HUES6 (cell line): Measurements from ENCODE around the gene KRTAP4-12.
"Not testable (repeated sequence)": the region's sequence is repeated elsewhere in the genome, so short reads cannot be mapped to it uniquely, and the experiment has no call there.

Experiments
- H3K27ac ChIP-seq: 2 replicates; pipeline ENCODE4 v1.7.0; 2013; ENCODE audit warnings: low read depth, mild to moderate bottlenecking, low read length, inconsistent platforms
- H3K27me3 ChIP-seq: 2 replicates; pipeline ENCODE4 v1.6.1; 2013; ENCODE audit warnings: low read length; ENCODE audit not compliant: control insufficient read depth, insufficient read depth
- H3K36me3 ChIP-seq: 2 replicates; pipeline ENCODE4 v1.6.1; 2013; ENCODE audit warnings: low read length; ENCODE audit not compliant: control insufficient read depth, insufficient read depth
- H3K4me1 ChIP-seq: 2 replicates; pipeline ENCODE4 v1.6.1; 2013; ENCODE audit warnings: low read length; ENCODE audit not compliant: control insufficient read depth, insufficient read depth
- H3K4me3 ChIP-seq: 2 replicates; pipeline ENCODE4 v1.5.1; 2013; ENCODE audit warnings: low read depth, low read length
- H3K9ac ChIP-seq: one replicate; pipeline ENCODE4 v1.6.1; 2013; ENCODE audit warnings: mild to moderate bottlenecking, low read length
- H3K9me3 ChIP-seq: 2 replicates; pipeline ENCODE4 v1.6.1; 2013; ENCODE audit warnings: low read depth, low read length; ENCODE audit not compliant: control insufficient read depth, insufficient read depth

The KRTAP4-12 gene

GRCh38 chr17:41123991-41124371, at the start of gene KRTAP4-12:
TSS of gene KRTAP4-12 (minus strand) at chr17:41124182. CDS start at chr17:41124122, 60 bp downstream.
- not testable (repeated sequence) for H3K27me3 ChIP-seq, H3K36me3 ChIP-seq, H3K27ac ChIP-seq

GRCh38 chr17:41171886-41172285, 47.9 kb upstream of the KRTAP4-12 start:
- no peaks in the 10 kb centered on the region for H3K9me3 ChIP-seq
- H3K9ac ChIP-seq = no peak overlapping the region
- H3K4me1 ChIP-seq = no peaks in the 10 kb centered on the region; the same call in 1 of the 2 replicates
- no peaks in the 10 kb centered on the region for H3K27me3 ChIP-seq
- H3K4me3 ChIP-seq = no peak overlapping the region
- H3K36me3 ChIP-seq = no peaks in the 10 kb centered on the region
- no peak overlapping the region for H3K27ac ChIP-seq

More at GRCh38 chr17:41123991-41124371, at the start of gene KRTAP4-12:
- not testable (repeated sequence) for H3K9ac ChIP-seq, H3K9me3 ChIP-seq, H3K4me1 ChIP-seq, H3K4me3 ChIP-seq

GRCh38 chr17:41168121-41168520, 44.1 kb upstream of the KRTAP4-12 start, which contains the start of gene KRTAP4-3:
TSS of gene KRTAP4-3 (minus strand) at chr17:41168221. CDS start at chr17:41168172, 49 bp downstream.
- H3K27ac ChIP-seq = no peak within 1 kb of the TSS

GRCh38 chr17:41167561-41167960, 43.6 kb upstream of the KRTAP4-12 start:
- Histone ChIP-seq H3K4me1 (no peaks in the 10 kb centered on the region; the same call in 1 of the 2 replicates), H3K9ac (no peak overlapping the region), H3K4me3 (no peak overlapping the region), H3K36me3 (no peaks in the 10 kb centered on the region), H3K27ac (no peak overlapping the region), H3K9me3 (no peaks in the 10 kb centered on the region), H3K27me3 (no peaks in the 10 kb centered on the region)

More at GRCh38 chr17:41168121-41168520, 44.1 kb upstream of the KRTAP4-12 start, which contains the start of gene KRTAP4-3:
- H3K27me3 ChIP-seq = no peaks in the 10 kb centered on the region
- no peaks in the 10 kb centered on the region; the same call in 1 of the 2 replicates for H3K4me1 ChIP-seq
- H3K4me3 ChIP-seq = no peak within 1 kb of the TSS
- H3K9ac ChIP-seq = no peak within 1 kb of the TSS
- no peaks in the 10 kb centered on the region for H3K9me3 ChIP-seq
- H3K36me3 ChIP-seq = no peaks in the 10 kb centered on the region

- Histone ChIP-seq H3K4me1 (no peaks in the 10 kb centered on the region; the same call in 1 of the 2 replicates), H3K9me3 (no peaks in the 10 kb centered on the region), H3K27ac (no peak overlapping the region), H3K36me3 (no peaks in the 10 kb centered on the region), H3K4me3 (no peak overlapping the region), H3K27me3 (no peaks in the 10 kb centered on the region; the same call in 1 of the 2 replicates), H3K9ac (no peak overlapping the region)
These were observed 39.8 kb upstream of the KRTAP4-12 start for GRCh38 chr17:41163828-41164227.

GRCh38 chr17:41160648-41161047, 36.7 kb upstream of the KRTAP4-12 start, which contains the start of gene KRTAP4-4:
TSS of gene KRTAP4-4 (minus strand) at chr17:41160748. CDS start at chr17:41160691, 57 bp downstream.
- no peaks in the 10 kb centered on the region for H3K36me3 ChIP-seq

GRCh38 chr17:41160190-41160589, 36.2 kb upstream of the KRTAP4-12 start:
- not testable (repeated sequence) for H3K4me1 ChIP-seq, H3K9ac ChIP-seq, H3K4me3 ChIP-seq, H3K9me3 ChIP-seq, H3K27ac ChIP-seq, H3K27me3 ChIP-seq, H3K36me3 ChIP-seq

More at GRCh38 chr17:41160648-41161047, 36.7 kb upstream of the KRTAP4-12 start, which contains the start of gene KRTAP4-4:
- H3K27me3 ChIP-seq = no peaks in the 10 kb centered on the region; the same call in 1 of the 2 replicates
- H3K9me3 ChIP-seq = no peaks in the 10 kb centered on the region
- no peak within 1 kb of the TSS for H3K9ac ChIP-seq
- H3K4me3 ChIP-seq = no peak within 1 kb of the TSS
- no peak within 1 kb of the TSS for H3K27ac ChIP-seq
- no peaks in the 10 kb centered on the region for H3K4me1 ChIP-seq

- Histone ChIP-seq H3K4me1 (no peaks in the 10 kb centered on the region), H3K27me3 (no peaks in the 10 kb centered on the region), H3K36me3 (no peaks in the 10 kb centered on the region), H3K27ac (no peak overlapping the region), H3K9ac (no peak overlapping the region), H3K4me3 (no peak overlapping the region), H3K9me3 (no peaks in the 10 kb centered on the region)
These were observed 29.9 kb upstream of the KRTAP4-12 start for GRCh38 chr17:41153856-41154255.

GRCh38 chr17:41151525-41151924, 27.5 kb upstream of the KRTAP4-12 start:
- no peaks in the 10 kb centered on the region for H3K36me3 ChIP-seq
- H3K9ac ChIP-seq = no peak overlapping the region
- H3K27me3 ChIP-seq = no peaks in the 10 kb centered on the region; the same call in 1 of the 2 replicates
- no peak overlapping the region for H3K27ac ChIP-seq
- H3K4me3 ChIP-seq = no peak overlapping the region
- H3K4me1 ChIP-seq = no peaks in the 10 kb centered on the region
- no peaks in the 10 kb centered on the region for H3K9me3 ChIP-seq

GRCh38 chr17:41150026-41150425, 26.0 kb upstream of the KRTAP4-12 start:
- no peak overlapping the region for H3K9ac ChIP-seq
- no peak overlapping the region for H3K4me3 ChIP-seq
- no peaks in the 10 kb centered on the region for H3K4me1 ChIP-seq
- H3K36me3 ChIP-seq = no peaks in the 10 kb centered on the region
- H3K27ac ChIP-seq = no peak overlapping the region
- H3K9me3 ChIP-seq = no peaks in the 10 kb centered on the region
- no peaks in the 10 kb centered on the region; the same call in 1 of the 2 replicates for H3K27me3 ChIP-seq

- no peak within 1 kb of the TSS for H3K4me3 ChIP-seq
- no peaks in the 10 kb centered on the region for H3K36me3 ChIP-seq
- no peaks in the 10 kb centered on the region for H3K9me3 ChIP-seq
- H3K27ac ChIP-seq = no peak within 1 kb of the TSS
- no peaks in the 10 kb centered on the region; the same call in 1 of the 2 replicates for H3K27me3 ChIP-seq
- H3K9ac ChIP-seq = no peak within 1 kb of the TSS
- no peaks in the 10 kb centered on the region for H3K4me1 ChIP-seq
These were observed 25.6 kb upstream of the KRTAP4-12 start, which contains the start of gene KRTAP4-5 for GRCh38 chr17:41149652-41149985. TSS of gene KRTAP4-5 (minus strand) at chr17:41149825. CDS start at chr17:41149767, 58 bp downstream.
